H1 (cell line): ENCODE results near the gene SLC39A10. TPM values are rescaled to one million over a fixed set of nuclear protein-coding genes. Genes with fewer than 3 reads are reported as not detected.

Experiments
- CTCF ChIA-PET: fragments of 300-600 bp; sonication (Branson Sonifier 250); formaldehyde crosslinking; loops from one replicate; lab custom pipeline; 2021; ENCODE audit not compliant: partially characterized antibody; lab: Charles Lee
- POLR2A ChIA-PET: fragments of 300-600 bp; sonication (Branson Sonifier 250); formaldehyde crosslinking; loops from one replicate; lab custom pipeline; 2021; ENCODE audit warnings: inconsistent platforms; ENCODE audit not compliant: partially characterized antibody; lab: Charles Lee
- DNase-seq, 2 experiments: peaks; one replicate each; pipeline versions ENCODE4 v3.0.0 to v3.0.0-alpha.2; 2010 to 2022; ENCODE audit warnings: low spot score in 2 of 2, low read depth in 1 of 2, mixed read lengths in 1 of 2
- FAIRE-seq: peaks from 2 replicates; lab custom pipeline; 2011; peaks lifted over from hg19 to GRCh38; lab: Jason Lieb, UNC
- H2AFZ ChIP-seq: 2 replicates; pipeline ENCODE4 v1.8.1; 2012; ENCODE audit warnings: low read length, inconsistent platforms
- H2AK5ac ChIP-seq: 2 replicates; pipeline ENCODE4 v1.6.1; 2013; ENCODE audit warnings: low read depth, low read length
- H2BK120ac ChIP-seq: replicated peaks from 2 replicates; pipeline ENCODE3; 2013; ENCODE audit warnings: low read depth, low read length, inconsistent platforms
- H2BK12ac ChIP-seq: 2 replicates; pipeline ENCODE4 v1.6.1; 2013; ENCODE audit warnings: low read depth, low read length
- H2BK15ac ChIP-seq: 2 replicates; pipeline ENCODE4 v1.6.1; 2013; ENCODE audit warnings: low read length
- H2BK20ac ChIP-seq: 2 replicates; pipeline ENCODE4 v1.6.1; 2013; ENCODE audit warnings: low read length
- H2BK5ac ChIP-seq: 2 replicates; pipeline ENCODE4 v1.6.1; 2013; ENCODE audit warnings: low read depth, low read length
- H3K14ac ChIP-seq: 2 replicates; pipeline ENCODE4 v1.6.1; 2013; ENCODE audit warnings: inconsistent platforms; ENCODE audit not compliant: insufficient read length
- H3K18ac ChIP-seq: 2 replicates; pipeline ENCODE4 v1.6.1; 2013; ENCODE audit warnings: low read length; ENCODE audit errors: extremely low read depth
- H3K23ac ChIP-seq: 2 replicates; pipeline ENCODE4 v1.6.1; 2013; ENCODE audit warnings: inconsistent platforms; ENCODE audit not compliant: insufficient read length
- H3K23me2 ChIP-seq: 2 replicates; pipeline ENCODE4 v1.6.1; 2013; ENCODE audit warnings: low read depth, low read length
- H3K27ac ChIP-seq: 2 replicates; pipeline ENCODE4 v1.6.1; 2011; ENCODE audit warnings: low read depth, low read length, inconsistent platforms
- H3K27me3 ChIP-seq, 4 experiments: replicated peaks in 1 of 4; 1 replicate in 1 of 4; 2 replicates in 3 of 4; pipeline versions ENCODE4 v1.6.1 to v1.8.1; 2011 to 2013; ENCODE audit warnings: low read length in 3 of 4, mild to moderate bottlenecking in 3 of 4, inconsistent platforms in 2 of 4, mixed read lengths in 2 of 4, moderate library complexity in 1 of 4; ENCODE audit not compliant: control insufficient read depth in 3 of 4, insufficient read depth in 3 of 4; ENCODE audit errors: extremely low read depth in 1 of 4
- H3K36me3 ChIP-seq, 4 experiments: 2 replicates each; pipeline versions ENCODE4 v1.6.1 to v1.8.1; 2011 to 2013; ENCODE audit warnings: mild to moderate bottlenecking in 4 of 4, low read length in 3 of 4, moderate library complexity in 2 of 4, control low read depth in 1 of 4, inconsistent platforms in 1 of 4; ENCODE audit not compliant: insufficient read depth in 4 of 4, control insufficient read depth in 2 of 4
- H3K4ac ChIP-seq: replicated peaks from 2 replicates; pipeline ENCODE3; 2013; ENCODE audit warnings: low read length, low read depth, mixed read lengths, inconsistent platforms; ENCODE audit not compliant: insufficient read length
- H3K4me1 ChIP-seq, 4 experiments: replicated peaks in 1 of 4; 1 replicate in 1 of 4; 2 replicates in 3 of 4; pipeline versions ENCODE4 v1.6.1 to v1.8.1; 2011 to 2013; ENCODE audit warnings: low read length in 3 of 4, inconsistent platforms in 2 of 4, mixed read lengths in 1 of 4; ENCODE audit not compliant: insufficient read depth in 4 of 4, control insufficient read depth in 3 of 4
- H3K4me2 ChIP-seq, 2 experiments: 2 replicates each; pipeline versions ENCODE4 v1.6.1 to v1.8.1; 2011 to 2013; ENCODE audit warnings: low read depth in 2 of 2, low read length in 2 of 2, control low read depth in 1 of 2, inconsistent platforms in 1 of 2, mild to moderate bottlenecking in 1 of 2; ENCODE audit not compliant: insufficient read depth in 1 of 2
- H3K4me3 ChIP-seq, 4 experiments: fragments of 200-600, 300-600 bp in 1 of 4; sonication (generic), shearing (Covaris generic), sonication (Bioruptor Twin) in 1 of 4; 2 replicates each; pipeline versions ENCODE4 v1.5.1 to v1.8.1; 2011 to 2016; ENCODE audit warnings: low read length in 4 of 4, low read depth in 3 of 4, control low read depth in 2 of 4, inconsistent platforms in 2 of 4, mild to moderate bottlenecking in 2 of 4, mixed read lengths in 1 of 4, moderate library complexity in 1 of 4; ENCODE audit not compliant: insufficient read depth in 2 of 4; ENCODE audit errors: extremely low read depth in 1 of 4
- H3K56ac ChIP-seq: replicated peaks from 2 replicates; pipeline ENCODE3; 2013; ENCODE audit warnings: low read depth, mild to moderate bottlenecking, mixed read lengths, low read length, inconsistent platforms; ENCODE audit not compliant: insufficient read length
- H3K79me1 ChIP-seq: 2 replicates; pipeline ENCODE4 v1.6.1; 2013; ENCODE audit warnings: low read depth, low read length, control low read depth
- H3K79me2 ChIP-seq, 2 experiments: 2 replicates each; pipeline versions ENCODE4 v1.6.1 to v1.8.1; 2012 to 2013; ENCODE audit warnings: low read length in 2 of 2, mild to moderate bottlenecking in 2 of 2, inconsistent platforms in 1 of 2; ENCODE audit not compliant: insufficient read depth in 2 of 2, control insufficient read depth in 1 of 2
- H3K9ac ChIP-seq, 4 experiments: replicated peaks in 1 of 4; 1 replicate in 1 of 4; 2 replicates in 3 of 4; pipeline versions ENCODE4 v1.6.1 to v1.8.1; 2011 to 2013; ENCODE audit warnings: low read depth in 3 of 4, low read length in 3 of 4, control low read depth in 2 of 4, mild to moderate bottlenecking in 2 of 4, moderate library complexity in 2 of 4, inconsistent platforms in 1 of 4; ENCODE audit errors: extremely low read depth in 1 of 4
- H3K9me3 ChIP-seq, 2 experiments: 2 replicates each; pipeline versions ENCODE4 v1.6.1 to v1.8.1; 2012 to 2013; ENCODE audit warnings: mild to moderate bottlenecking in 2 of 2, moderate library complexity in 2 of 2, control low read depth in 1 of 2, inconsistent platforms in 1 of 2, low read depth in 1 of 2, low read length in 1 of 2, mixed read lengths in 1 of 2; ENCODE audit not compliant: insufficient read depth in 2 of 2
- H4K20me1 ChIP-seq, 2 experiments: replicated peaks in 1 of 2; 2 replicates each; pipeline versions ENCODE3 to v1.8.1; 2011 to 2013; ENCODE audit warnings: inconsistent platforms in 2 of 2, low read length in 2 of 2, mild to moderate bottlenecking in 1 of 2; ENCODE audit not compliant: insufficient read depth in 2 of 2, control insufficient read depth in 1 of 2
- H4K5ac ChIP-seq: 2 replicates; pipeline ENCODE4 v1.6.1; 2013; ENCODE audit warnings: low read length, low read depth, mixed read lengths, inconsistent platforms; ENCODE audit not compliant: insufficient read length
- H4K8ac ChIP-seq: 2 replicates; pipeline ENCODE4 v1.8.0; 2013; ENCODE audit warnings: mild to moderate bottlenecking, moderate library complexity, low read length, inconsistent platforms; ENCODE audit not compliant: insufficient read depth; ENCODE audit errors: extremely low read depth
- H4K91ac ChIP-seq: replicated peaks from 2 replicates; pipeline ENCODE3; 2013; ENCODE audit warnings: low read length, mixed read lengths, inconsistent platforms; ENCODE audit not compliant: insufficient read length
- ATF2 ChIP-seq: IDR thresholded peaks from 2 replicates; pipeline ENCODE4 v1.6.1; 2012; ENCODE audit warnings: low read length, inconsistent platforms
- CEBPB ChIP-seq: IDR thresholded peaks from 2 replicates; pipeline ENCODE4 v1.6.1; 2012; ENCODE audit warnings: low read depth, low read length
- GTF2F1 ChIP-seq: IDR thresholded peaks from 2 replicates; pipeline ENCODE4 v1.6.1; 2012; ENCODE audit warnings: low read depth, low read length, improper control_type of control experiment, borderline replicate concordance
- RNF2 ChIP-seq: fragments of 200-900, 300-1000 bp; sonication (generic); IDR thresholded peaks from 2 replicates; pipeline ENCODE4 v1.7.1; 2016; ENCODE audit warnings: borderline replicate concordance, low read depth, mild to moderate bottlenecking, antibody characterized with exemption, low read length; ENCODE audit not compliant: poor library complexity, severe bottlenecking; ENCODE audit errors: missing control alignments
- WGBS, 2 experiments: shearing (Covaris generic) in 1 of 2; methylation state at CpG; one replicate each; pipeline versions ENCODE4 v1.1.6 to v1.1.7; 2013 to 2015; ENCODE audit warnings: low lambda C conversion rate in 2 of 2, mixed read lengths in 2 of 2, inconsistent platforms in 1 of 2, low coverage in 1 of 2, missing lambda C conversion rate in 1 of 2; ENCODE audit not compliant: insufficient replicate concordance in 2 of 2, insufficient coverage in 1 of 2, insufficient read length in 1 of 2; ENCODE audit errors: extremely low coverage in 1 of 2, missing lambda C conversion rate in 1 of 2; 5-methylcytosine and 5-hydroxymethylcytosine counted together
- polyA plus RNA-seq, 7 experiments: library from polyadenylated mRNA; depleted of rRNA in 3 of 7; stranded (reverse) in 5 of 7; unstranded in 2 of 7; fragments of >200 nt in 5 of 7; fragments of 200-250 nt in 2 of 7; gene quantifications; 1 replicate in 5 of 7; 2 replicates in 1 of 7; 4 replicates in 1 of 7; pipeline versions ENCODE4 v1.2.1 to v1.2.3, GENCODE V29; 2011 to 2013; ENCODE audit warnings: missing spikeins in 2 of 7, mixed read lengths in 2 of 7
- total RNA-seq: library from RNA; stranded (reverse); fragmentation: NEBNext Ultra II Directional; extraction: Animal tissue kit (Norgen Biotek cat#: 25700); gene quantifications from 2 replicates; pipeline ENCODE4 v1.2.1, GENCODE V29; 2021

Gene SLC39A10
- total and polyA plus RNA-seq, 2 of the 8 experiments (the other 6 are each of a cell fraction or from before 2014, with no cell fraction given): 68.1 to 234 TPM

- CTCF ChIA-PET: no interaction called here
- Histone ChIP-seq H3K36me3 (no peaks in the 10 kb centered on the region), H2BK20ac (no peak overlapping the region), H4K5ac (no peak overlapping the region), H3K4me3 (no peak overlapping the region), H3K27ac (no peak overlapping the region), H3K9ac (no peak overlapping the region), H3K4me1 (peaks cover 0 to 12% (median 4%) of the 10 kb centered on the region in 4 experiments; a peak in 4 of 7 replicates), H3K4ac (no peak overlapping the region), H3K23me2 (no peaks in the 10 kb centered on the region), H3K79me1 (peaks cover 2% of the 10 kb centered on the region; the same call in 1 of the 2 replicates), H3K79me2 (peaks cover 0 to 4% of the 10 kb centered on the region in 2 experiments; a peak in 2 of 4 replicates), H2BK120ac (no peak overlapping the region), H2BK5ac (no peak overlapping the region), H4K20me1 (no peaks in the 10 kb centered on the region), H2BK12ac (no peak overlapping the region), H3K9me3 (no peaks in the 10 kb centered on the region), H4K8ac (no peak overlapping the region), H3K4me2 (no peak overlapping the region), H4K91ac (no peak overlapping the region), H3K27me3 (no peaks in the 10 kb centered on the region), H2AK5ac (no peak overlapping the region), H3K18ac (no peak overlapping the region), H3K14ac (no peak overlapping the region), H2AFZ (no peak overlapping the region), H3K23ac (no peak overlapping the region), H3K56ac (no peak overlapping the region), H2BK15ac (no peak overlapping the region)
- FAIRE-seq (no peak), DNase-seq (no peak)
- 99% methylated on average over 7 of the region's 7 CpGs; no CpG with 5 or more reads in 1 of the 2 experiments for WGBS, 2 experiments
- POLR2A ChIA-PET: interaction anchor here (1.0 to 1.4 kb wide), 3 partner anchors 8 to 9 kb away, joined by 3 to 5 read pairs (median 3); no protein-coding TSS in a partner anchor
- TF ChIP-seq RNF2 (no peak), GTF2F1 (no peak), ATF2 (no peak), CEBPB (peak; percentile 55; the same call in 1 of the 2 replicates)
These were observed 17.7 kb upstream of the SLC39A10 start for GRCh38 chr2:195639238-195639858.
